ENCODE results near the gene NLGN2. TPM values are rescaled to one million over a fixed set of nuclear protein-coding genes. Genes with fewer than 3 reads are reported as not detected.

Gene NLGN2
- total RNA-seq, 1 donor from 2014 or later, result 68.4 TPM

DNA sequence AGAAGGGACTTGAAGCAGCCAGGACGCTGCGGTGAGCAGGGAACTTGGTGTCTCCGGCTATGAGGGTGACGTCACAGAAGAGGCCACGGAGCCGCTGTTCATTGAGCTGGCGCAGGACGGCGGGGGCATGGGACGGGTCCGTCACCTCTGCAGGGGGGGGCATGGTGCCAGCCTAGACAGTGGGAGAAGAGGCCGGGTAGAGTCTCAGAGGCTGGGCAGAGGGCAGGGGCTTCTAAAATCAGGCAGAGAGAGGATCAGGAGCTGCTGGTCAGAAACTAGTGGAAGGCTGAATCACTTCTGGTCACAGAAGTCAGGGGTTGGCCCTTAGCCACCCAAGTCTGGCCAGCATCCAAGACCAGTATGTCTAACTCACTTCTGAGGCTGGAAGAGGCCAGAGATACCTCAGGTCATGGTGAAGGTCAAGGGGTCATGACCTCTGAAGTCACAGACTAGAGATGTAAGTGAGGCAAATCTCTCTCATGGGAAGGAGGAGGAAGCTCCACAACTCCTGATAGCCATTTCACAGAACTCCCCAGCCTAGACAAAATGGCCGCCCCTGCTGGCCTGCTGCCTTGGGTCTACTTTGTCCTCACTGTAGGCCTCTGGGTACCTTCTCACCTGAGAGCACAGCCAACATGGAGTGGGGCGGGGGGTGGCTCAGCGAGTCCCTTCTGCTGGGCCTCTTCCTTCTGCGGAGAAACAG is 59.1 kb downstream of the NLGN2 start:
- DNase-seq (ENCODE audit: extremely low spot score, unreplicated experiment), result no peak
- Mint-ChIP-seq H3K27ac (peak overlapping the region; percentile 50), H3K4me3 (no peak overlapping the region), H3K9me3 (no peaks in the 10 kb centered on the region), H3K27me3 (no peaks in the 10 kb centered on the region), H3K4me1 (ENCODE audit: unreplicated experiment) (peaks cover 4% of the 10 kb centered on the region), H3K36me3 (no peaks in the 10 kb centered on the region)
- TF ChIP-seq, protein P1, sequence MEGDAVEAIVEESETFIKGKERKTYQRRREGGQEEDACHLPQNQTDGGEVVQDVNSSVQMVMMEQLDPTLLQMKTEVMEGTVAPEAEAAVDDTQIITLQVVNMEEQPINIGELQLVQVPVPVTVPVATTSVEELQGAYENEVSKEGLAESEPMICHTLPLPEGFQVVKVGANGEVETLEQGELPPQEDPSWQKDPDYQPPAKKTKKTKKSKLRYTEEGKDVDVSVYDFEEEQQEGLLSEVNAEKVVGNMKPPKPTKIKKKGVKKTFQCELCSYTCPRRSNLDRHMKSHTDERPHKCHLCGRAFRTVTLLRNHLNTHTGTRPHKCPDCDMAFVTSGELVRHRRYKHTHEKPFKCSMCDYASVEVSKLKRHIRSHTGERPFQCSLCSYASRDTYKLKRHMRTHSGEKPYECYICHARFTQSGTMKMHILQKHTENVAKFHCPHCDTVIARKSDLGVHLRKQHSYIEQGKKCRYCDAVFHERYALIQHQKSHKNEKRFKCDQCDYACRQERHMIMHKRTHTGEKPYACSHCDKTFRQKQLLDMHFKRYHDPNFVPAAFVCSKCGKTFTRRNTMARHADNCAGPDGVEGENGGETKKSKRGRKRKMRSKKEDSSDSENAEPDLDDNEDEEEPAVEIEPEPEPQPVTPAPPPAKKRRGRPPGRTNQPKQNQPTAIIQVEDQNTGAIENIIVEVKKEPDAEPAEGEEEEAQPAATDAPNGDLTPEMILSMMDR (conservative IDR thresholded peaks at IDR 0.05), result no peak

DNA sequence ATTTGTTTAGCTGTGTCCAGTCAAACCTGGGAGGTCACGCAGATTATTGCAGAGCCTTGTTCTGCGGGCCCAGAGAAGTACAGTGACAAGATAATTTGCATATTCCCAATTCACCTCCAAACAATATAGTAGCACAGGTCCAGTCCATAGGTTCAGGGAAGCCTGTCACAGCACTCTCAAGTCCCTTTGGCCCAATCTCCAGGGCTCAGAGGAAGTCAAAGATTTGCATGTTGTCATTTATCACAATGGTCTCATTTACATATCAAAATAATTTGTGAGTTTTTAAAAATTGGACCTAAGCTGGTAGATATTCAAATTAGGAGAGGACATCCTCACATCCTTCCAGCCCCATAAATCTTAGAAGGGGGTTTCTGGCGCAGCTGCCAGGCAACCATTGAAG is 59.9 kb downstream of the NLGN2 start:
- no peak overlapping the region for H3K4me3 Mint-ChIP-seq
- TF ChIP-seq, protein P1 (conservative IDR thresholded peaks at IDR 0.05), result no peak
- H3K27me3 Mint-ChIP-seq, result no peaks in the 10 kb centered on the region
- H3K36me3 Mint-ChIP-seq, result no peaks in the 10 kb centered on the region
- H3K9me3 Mint-ChIP-seq, result no peaks in the 10 kb centered on the region
- peak overlapping the region; percentile 50 for H3K27ac Mint-ChIP-seq
- DNase-seq (ENCODE audit: extremely low spot score, unreplicated experiment), result no peak
- H3K4me1 Mint-ChIP-seq (ENCODE audit: unreplicated experiment), result peaks cover 6% of the 10 kb centered on the region

DNA sequence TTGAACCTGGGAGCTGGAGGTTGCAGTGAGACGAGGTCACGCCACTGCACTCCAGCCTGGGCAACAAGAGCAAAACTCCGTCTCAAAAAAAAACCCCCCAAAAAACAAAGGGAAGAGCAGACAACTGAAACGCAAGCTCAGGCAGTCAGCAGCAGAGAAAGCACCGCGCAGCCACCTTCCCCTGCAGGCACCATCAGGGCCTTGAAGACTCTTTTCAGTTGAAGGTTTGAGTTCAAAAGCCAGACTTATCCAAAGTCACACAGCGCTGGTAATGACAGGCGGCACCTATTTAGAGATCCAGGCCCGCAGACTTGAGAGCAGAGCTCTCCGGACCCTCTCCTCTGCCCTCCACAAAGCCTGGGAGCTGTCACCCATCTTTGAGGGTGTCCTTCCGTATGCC is 60.6 kb downstream of the NLGN2 start:
- Mint-ChIP-seq H3K27me3 (no peaks in the 10 kb centered on the region), H3K27ac (peak overlapping the region; percentile 39), H3K4me3 (no peak overlapping the region), H3K9me3 (no peaks in the 10 kb centered on the region), H3K4me1 (ENCODE audit: unreplicated experiment) (peaks cover 6% of the 10 kb centered on the region), H3K36me3 (no peaks in the 10 kb centered on the region)
- DNase-seq (ENCODE audit: extremely low spot score, unreplicated experiment), result no peak
- TF ChIP-seq, protein P1 (conservative IDR thresholded peaks at IDR 0.05), result no peak

DNA sequence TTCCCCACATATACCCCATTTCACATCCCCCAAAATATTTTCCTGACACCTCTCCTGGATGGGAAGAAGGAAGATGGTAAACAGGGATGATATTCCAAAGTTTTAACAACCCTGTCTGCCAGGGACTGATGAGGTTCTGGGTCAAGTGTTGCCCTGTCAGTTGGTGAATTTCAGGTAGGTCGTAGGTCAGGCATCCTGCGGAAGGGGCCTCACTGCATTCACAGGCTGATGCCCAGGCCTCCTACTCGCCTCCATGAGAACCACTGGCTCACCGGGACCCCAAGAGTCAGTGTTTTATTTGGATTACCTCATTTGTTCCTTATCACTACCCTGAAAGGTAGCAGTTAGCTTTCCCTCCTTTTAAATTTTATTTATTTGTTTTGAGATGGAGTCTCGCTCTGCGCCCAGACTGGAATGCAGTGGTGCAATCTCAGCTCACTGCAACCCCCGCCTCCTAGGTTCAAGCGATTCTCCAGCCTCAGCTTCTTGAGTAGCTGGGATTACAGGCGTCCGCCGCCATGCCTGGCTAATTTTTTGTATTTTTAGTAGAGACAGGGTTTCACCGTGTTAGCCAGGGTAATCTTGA is 61.3 kb downstream of the NLGN2 start:
- H3K4me3 Mint-ChIP-seq, result no peak overlapping the region
- H3K27me3 Mint-ChIP-seq, result no peaks in the 10 kb centered on the region
- TF ChIP-seq, protein P1 (conservative IDR thresholded peaks at IDR 0.05), result no peak
- no peaks in the 10 kb centered on the region for H3K36me3 Mint-ChIP-seq
- H3K4me1 Mint-ChIP-seq (ENCODE audit: unreplicated experiment), result peaks cover 6% of the 10 kb centered on the region
- no peaks in the 10 kb centered on the region for H3K9me3 Mint-ChIP-seq
- peak overlapping the region; percentile 39 for H3K27ac Mint-ChIP-seq
- DNase-seq (ENCODE audit: extremely low spot score, unreplicated experiment), result no peak

Other genes starting within 250 kb of the NLGN2 start
- 7.5 and 9.7 TPM in 2 replicates for gene ASGR1, start 228.5 kb upstream of the NLGN2 start, total RNA-seq (ENCODE audit: low replicate concordance)
- gene DLG4, start 188.0 kb upstream of the NLGN2 start, total RNA-seq (ENCODE audit: low replicate concordance), result 7.8 and 46.1 TPM in 2 replicates
- gene ACADVL, start 187.9 kb upstream of the NLGN2 start, total RNA-seq (ENCODE audit: low replicate concordance), result 573 and 617 TPM in 2 replicates
- gene DVL2, start 173.3 kb upstream of the NLGN2 start, total RNA-seq (ENCODE audit: low replicate concordance), result 62.8 and 93.9 TPM in 2 replicates
- 42.8 and 61.1 TPM in 2 replicates for gene PHF23, start 168.4 kb upstream of the NLGN2 start, total RNA-seq (ENCODE audit: low replicate concordance)
- gene GABARAP, start 165.4 kb upstream of the NLGN2 start, total RNA-seq (ENCODE audit: low replicate concordance), result 478 and 570 TPM in 2 replicates
- gene CTDNEP1, start 156.1 kb upstream of the NLGN2 start, total RNA-seq (ENCODE audit: low replicate concordance), result 138 and 154 TPM in 2 replicates
- gene ELP5, start 155.6 kb upstream of the NLGN2 start, total RNA-seq (ENCODE audit: low replicate concordance), result 43.1 and 55.7 TPM in 2 replicates
- gene CLDN7, start 145.4 kb upstream of the NLGN2 start, total RNA-seq (ENCODE audit: low replicate concordance), result 118 and 284 TPM in 2 replicates
- gene SLC2A4, start 126.1 kb upstream of the NLGN2 start, total RNA-seq (ENCODE audit: low replicate concordance), result 1.2 and 4.0 TPM in 2 replicates
- 4.5 and 7.0 TPM in 2 replicates for gene YBX2, start 113.2 kb upstream of the NLGN2 start, total RNA-seq (ENCODE audit: low replicate concordance)
- 454 and 510 TPM in 2 replicates for gene EIF5A, start 100.2 kb upstream of the NLGN2 start, total RNA-seq (ENCODE audit: low replicate concordance)
- 75.0 and 75.4 TPM in 2 replicates for gene GPS2, start 92.5 kb upstream of the NLGN2 start, total RNA-seq (ENCODE audit: low replicate concordance)
- gene NEURL4, start 78.5 kb upstream of the NLGN2 start, total RNA-seq (ENCODE audit: low replicate concordance), result 49.9 and 61.5 TPM in 2 replicates
- gene ACAP1, start 71.3 kb upstream of the NLGN2 start, total RNA-seq (ENCODE audit: low replicate concordance), result 3.2 and 8.3 TPM in 2 replicates
- 9.5 and 15.5 TPM in 2 replicates for gene KCTD11, start 55.7 kb upstream of the NLGN2 start, total RNA-seq (ENCODE audit: low replicate concordance)
- gene TMEM95, start 52.7 kb upstream of the NLGN2 start, total RNA-seq (ENCODE audit: low replicate concordance), result not detected in 2 replicates
- gene TNK1, start 26.8 kb upstream of the NLGN2 start, total RNA-seq (ENCODE audit: low replicate concordance), result 6.6 and 11.5 TPM in 2 replicates
- 39.8 and 55.8 TPM in 2 replicates for gene PLSCR3, start 13.3 kb upstream of the NLGN2 start, total RNA-seq (ENCODE audit: low replicate concordance)
- 89.8 and 90.3 TPM in 2 replicates for gene TMEM256, start 3.7 kb upstream of the NLGN2 start, total RNA-seq (ENCODE audit: low replicate concordance)
- 0.31 TPM in 1 of 2 replicates, not detected in the other for gene SPEM1, start 12.5 kb downstream of the NLGN2 start, total RNA-seq (ENCODE audit: low replicate concordance)
- not detected in 2 replicates for gene SPEM2, start 17.8 kb downstream of the NLGN2 start, total RNA-seq (ENCODE audit: low replicate concordance)
- not detected in 2 replicates for gene SPEM3, start 21.0 kb downstream of the NLGN2 start, total RNA-seq (ENCODE audit: low replicate concordance)
- 6.4 and 15.9 TPM in 2 replicates for gene TMEM102, start 27.6 kb downstream of the NLGN2 start, total RNA-seq (ENCODE audit: low replicate concordance)
- gene FGF11, start 31.7 kb downstream of the NLGN2 start, total RNA-seq (ENCODE audit: low replicate concordance), result 21.8 and 76.0 TPM in 2 replicates
- gene CHRNB1, start 37.2 kb downstream of the NLGN2 start, total RNA-seq (ENCODE audit: low replicate concordance), result 16.4 and 51.1 TPM in 2 replicates
- gene ZBTB4, start 71.8 kb downstream of the NLGN2 start, total RNA-seq (ENCODE audit: low replicate concordance), result 34.5 and 76.6 TPM in 2 replicates
- not detected in 2 replicates for gene SLC35G6, start 73.6 kb downstream of the NLGN2 start, total RNA-seq (ENCODE audit: low replicate concordance)
- 175 and 244 TPM in 2 replicates for gene POLR2A, start 76.5 kb downstream of the NLGN2 start, total RNA-seq (ENCODE audit: low replicate concordance)
- gene TNFSF12, start 141.2 kb downstream of the NLGN2 start, total RNA-seq (ENCODE audit: low replicate concordance), result 4.3 and 11.3 TPM in 2 replicates
- 2.4 and 3.5 TPM in 2 replicates for gene TNFSF13, start 150.9 kb downstream of the NLGN2 start, total RNA-seq (ENCODE audit: low replicate concordance)
- gene SENP3, start 154.1 kb downstream of the NLGN2 start, total RNA-seq (ENCODE audit: low replicate concordance), result 50.2 and 52.7 TPM in 2 replicates
- gene CD68, start 171.8 kb downstream of the NLGN2 start, total RNA-seq (ENCODE audit: low replicate concordance), result 5.0 and 5.8 TPM in 2 replicates
- gene MPDU1, start 176.0 kb downstream of the NLGN2 start, total RNA-seq (ENCODE audit: low replicate concordance), result 61.8 and 67.6 TPM in 2 replicates
- gene SOX15, start 182.2 kb downstream of the NLGN2 start, total RNA-seq (ENCODE audit: low replicate concordance), result 0.77 and 4.0 TPM in 2 replicates
- 37.1 and 44.2 TPM in 2 replicates for gene FXR2, start 207.1 kb downstream of the NLGN2 start, total RNA-seq (ENCODE audit: low replicate concordance)
- 94.1 and 104 TPM in 2 replicates for gene SAT2, start 220.0 kb downstream of the NLGN2 start, total RNA-seq (ENCODE audit: low replicate concordance)
- gene SHBG, start 222.3 kb downstream of the NLGN2 start, total RNA-seq (ENCODE audit: low replicate concordance), result 2.0 and 3.0 TPM in 2 replicates
- 1.9 and 4.8 TPM in 2 replicates for gene ATP1B2, start 243.1 kb downstream of the NLGN2 start, total RNA-seq (ENCODE audit: low replicate concordance)